Measurements from ENCODE around the gene SCO2.

The SCO2 gene

GRCh38 chr22:50490531-50491308, 34.7 kb downstream of the SCO2 start:
- DNase-seq = no peak

DNA sequence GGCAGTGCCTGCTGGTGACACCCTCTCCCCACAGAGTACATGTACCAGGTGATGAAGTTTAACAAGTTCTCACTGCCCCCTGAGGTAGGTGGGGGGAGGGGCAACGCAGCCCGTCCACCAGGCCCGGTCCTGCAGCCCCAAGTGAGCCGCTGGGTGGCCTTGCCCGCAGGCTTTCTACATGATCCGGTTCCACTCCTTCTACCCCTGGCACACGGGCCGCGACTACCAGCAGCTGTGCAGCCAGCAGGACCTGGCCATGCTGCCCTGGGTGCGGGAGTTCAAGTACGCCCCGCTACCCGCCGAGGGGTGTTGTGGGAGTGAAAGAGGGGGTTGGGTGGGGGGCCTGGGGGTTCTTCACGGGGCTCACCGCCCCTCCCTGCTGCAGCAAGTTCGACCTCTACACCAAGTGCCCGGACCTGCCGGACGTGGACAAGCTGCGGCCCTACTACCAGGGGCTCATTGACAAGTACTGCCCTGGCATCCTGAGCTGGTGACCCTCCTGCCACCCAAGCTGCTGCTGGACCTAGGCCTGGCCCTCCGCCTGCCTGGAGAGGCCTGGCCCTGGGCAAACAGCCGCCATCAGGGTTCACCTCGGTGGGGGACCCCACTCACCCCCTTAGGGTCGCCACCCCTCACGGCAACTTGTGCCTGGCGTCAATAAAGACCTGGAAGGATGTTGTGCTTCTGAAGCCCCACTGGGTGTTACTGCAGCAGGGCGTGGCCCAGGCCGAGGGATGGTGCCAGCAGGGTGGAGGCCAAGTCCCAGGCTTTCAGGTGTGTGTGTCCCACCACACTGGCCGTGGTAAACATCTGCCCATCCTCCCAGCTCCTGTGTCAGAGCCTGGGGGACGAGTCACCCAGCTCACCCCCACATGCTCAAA, 35.8 kb downstream of the SCO2 start:
- no peak for DNase-seq

DNA sequence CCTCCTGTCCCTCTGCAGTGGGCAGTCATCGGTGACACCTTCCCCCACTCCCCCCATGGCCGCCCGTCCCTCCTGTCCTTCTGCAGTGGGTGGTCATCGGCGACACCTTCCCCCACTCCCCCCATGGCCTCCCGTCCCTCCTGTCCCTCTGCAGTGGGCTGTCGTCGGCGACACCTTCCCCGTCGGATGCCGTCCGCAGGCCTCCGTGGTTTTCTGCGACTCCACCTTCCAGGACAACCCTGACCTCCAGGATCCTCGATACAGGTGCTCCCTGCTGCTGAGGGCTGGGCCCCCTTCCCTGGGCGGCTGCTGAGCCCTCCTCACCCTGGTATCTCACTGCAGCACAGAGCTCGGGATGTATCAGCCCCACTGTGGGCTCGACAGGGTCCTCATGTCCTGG, 36.5 kb downstream of the SCO2 start:
- no peak for DNase-seq

- no peak for DNase-seq
Observed at GRCh38 chr22:50488006-50488677, 37.3 kb downstream of the SCO2 start.

DNA sequence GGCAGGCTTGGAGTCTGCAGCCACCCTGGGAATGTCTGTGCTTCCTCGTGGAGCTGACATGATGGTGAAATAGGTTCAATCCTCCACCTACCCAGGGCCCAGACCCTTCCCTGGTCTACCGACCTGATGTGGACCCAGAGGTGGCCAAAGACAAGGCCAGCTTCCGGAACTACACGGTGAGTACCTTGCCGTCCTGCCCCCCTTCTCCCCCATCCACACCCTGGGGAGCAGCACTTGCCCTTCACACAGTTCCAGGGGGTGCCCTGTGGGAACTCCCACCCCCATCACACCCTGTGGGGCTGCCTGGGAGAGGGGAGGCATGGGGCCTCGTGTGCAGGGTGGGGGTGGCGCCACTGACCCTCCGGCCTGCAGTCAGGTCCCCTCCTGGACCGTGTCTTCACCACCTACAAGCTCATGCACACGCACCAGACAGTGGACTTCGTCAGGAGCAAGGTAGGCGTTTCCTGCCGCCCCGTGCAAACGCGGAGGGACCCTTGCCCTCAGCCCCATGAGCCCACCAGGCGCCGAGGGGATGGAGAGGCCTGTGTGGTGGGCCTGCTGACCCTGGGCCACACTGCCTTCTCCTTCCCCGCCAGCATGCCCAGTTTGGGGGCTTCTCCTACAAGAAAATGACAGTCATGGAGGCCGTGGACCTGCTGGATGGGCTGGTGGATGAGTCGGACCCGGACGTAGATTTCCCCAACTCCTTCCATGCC, 38.0 kb downstream of the SCO2 start:
- DNase-seq = no peak

DNA sequence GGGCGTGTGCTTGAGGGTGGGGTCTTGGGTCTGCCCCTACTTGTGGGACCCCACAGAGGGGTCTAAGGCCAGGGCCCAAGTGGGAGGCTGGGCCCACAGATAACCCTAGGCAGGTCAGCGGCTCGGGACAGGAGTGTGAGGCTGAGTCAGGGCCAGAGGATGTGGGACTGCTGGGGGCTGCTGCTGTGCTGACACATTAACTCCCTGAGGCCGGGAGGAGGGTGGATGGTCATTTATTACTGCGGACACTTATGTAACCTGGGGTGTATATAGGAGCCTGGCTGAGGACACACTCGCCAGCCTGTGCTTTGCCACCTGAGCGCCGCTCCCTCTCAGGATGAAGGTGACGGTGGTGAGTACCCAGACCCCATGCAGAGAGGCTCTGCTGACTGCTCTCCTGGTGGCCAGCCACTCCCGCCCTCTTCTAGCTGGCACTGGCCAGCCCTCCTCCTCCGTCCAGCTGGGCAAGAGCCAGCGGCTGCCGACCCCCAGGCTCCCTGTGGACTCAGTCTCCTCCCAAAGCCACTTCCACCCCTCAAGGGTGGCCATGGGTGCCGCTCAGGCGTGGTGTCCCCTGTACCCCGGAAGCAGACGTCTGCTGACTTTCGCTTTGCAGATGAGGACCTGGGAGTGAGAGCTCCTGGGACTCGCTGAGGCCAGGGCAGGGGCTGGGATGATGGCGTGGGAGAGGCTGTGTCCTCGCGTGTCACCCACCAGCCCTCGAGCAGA, 38.7 kb downstream of the SCO2 start, which contains the start of gene MIOX:
Gene MIOX, plus strand, starts transcription at position 299 of the 729 bp plus-strand sequence. Its CDS starts 39 bp downstream, at position 338.
- DNase-seq = no peak

GRCh38 chr22:50485221-50486131, 39.9 kb downstream of the SCO2 start:
- DNase-seq = no peak

GRCh38 chr22:50483977-50484853, 41.2 kb downstream of the SCO2 start:
- DNase-seq = no peak

GRCh38 chr22:50483556-50483955, 41.8 kb downstream of the SCO2 start:
- no peak for DNase-seq

GRCh38 chr22:50483106-50483505, 42.3 kb downstream of the SCO2 start:
- DNase-seq = no peak

- no peak for DNase-seq
Observed at GRCh38 chr22:50482107-50483074, 43.0 kb downstream of the SCO2 start.

DNA sequence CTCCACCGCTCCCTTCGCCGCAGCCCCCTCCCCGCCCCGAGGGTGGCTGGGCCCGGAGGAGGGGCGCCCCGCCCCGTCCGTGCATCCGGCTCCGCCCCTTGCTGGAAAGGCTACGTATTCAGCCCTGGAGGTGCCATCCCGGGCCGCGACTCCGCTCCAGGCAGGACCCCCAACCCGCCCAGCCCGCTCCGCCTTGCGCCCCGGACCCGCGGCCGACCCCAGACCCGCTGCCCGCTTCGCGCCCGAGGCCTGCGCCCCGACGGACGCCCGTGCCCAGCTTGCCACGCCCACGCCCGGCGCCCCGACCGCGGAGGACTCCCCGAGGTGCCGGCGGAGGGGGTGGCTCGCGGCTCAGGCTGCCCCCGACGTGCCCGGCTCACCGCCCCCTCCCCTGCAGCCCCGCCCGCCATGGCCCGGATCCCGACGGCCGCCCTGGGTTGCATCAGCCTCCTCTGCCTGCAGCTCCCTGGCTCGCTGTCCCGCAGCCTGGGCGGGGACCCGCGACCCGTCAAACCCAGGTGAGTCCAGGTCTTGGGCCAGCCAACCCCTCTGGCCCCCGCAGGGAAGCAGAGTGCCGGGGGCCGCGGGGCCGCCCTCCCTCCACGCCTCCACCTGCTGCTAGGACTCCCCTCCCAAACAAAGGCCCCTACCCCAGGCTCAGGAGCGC, 43.8 kb downstream of the SCO2 start, which contains the start of gene ADM2:
Gene ADM2, plus strand, starts transcription at position 104 of the 667 bp plus-strand sequence. Its CDS starts 305 bp downstream, at position 409.
- no peak for DNase-seq

DNA sequence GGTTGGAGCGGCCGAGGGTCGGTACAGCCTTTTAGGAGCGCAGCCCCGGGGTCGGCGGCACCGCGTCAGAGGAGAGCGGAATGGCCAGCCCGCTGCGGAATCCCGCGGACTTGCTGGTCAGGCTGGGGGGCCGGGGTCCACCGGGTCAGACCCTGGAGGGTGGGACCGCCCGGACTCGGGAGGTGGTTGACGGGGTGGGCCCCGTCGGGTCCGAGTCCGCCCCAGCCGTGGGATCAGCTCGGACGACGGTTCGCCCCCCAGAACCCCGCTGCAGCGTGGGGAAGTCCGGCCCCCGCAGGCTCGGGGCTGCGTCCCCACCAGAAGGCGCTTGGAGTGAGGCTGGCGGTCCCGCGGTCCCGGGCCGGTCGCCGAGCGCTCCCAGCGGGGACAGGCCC, 44.4 kb downstream of the SCO2 start:
- DNase-seq = no peak

- no peak for DNase-seq
Observed at GRCh38 chr22:50479721-50480120, 45.7 kb downstream of the SCO2 start.

- DNase-seq = no peak
Observed at GRCh38 chr22:50477923-50478322, 47.5 kb downstream of the SCO2 start.

GRCh38 chr22:50476868-50477267, 48.5 kb downstream of the SCO2 start:
- no peak for DNase-seq

- no peak for DNase-seq
Observed at GRCh38 chr22:50475652-50476002, 49.8 kb downstream of the SCO2 start.
